Caco-2 (cell line): ENCODE results near the gene NAGK. TPM values are rescaled to one million over a fixed set of nuclear protein-coding genes. Genes with fewer than 3 reads are reported as not detected.

ENCODE experiments used
- BruUV-seq: library from RNA; stranded (reverse); fragments of 400-500 nt; replicated peaks from 2 replicates; lab custom pipeline; 2021; lab: Mats Ljungman, UMichigan
- CTCF ChIA-PET: fragments of 300-600 bp; sonication (Branson Sonifier 250); formaldehyde crosslinking; loops from one replicate; lab custom pipeline; 2022; ENCODE audit warnings: antibody characterized with exemption; lab: Charles Lee
- POLR2A ChIA-PET: fragments of 300-600 bp; sonication (Branson Sonifier 250); formaldehyde crosslinking; loops from one replicate; lab custom pipeline; 2022; ENCODE audit warnings: antibody characterized with exemption; lab: Charles Lee
- DNase-seq, 2 experiments: peaks; one replicate each; pipeline versions ENCODE4 v3.0.0 to v3.0.0-alpha.2; 2020 to 2022
- H3K27me3 ChIP-seq: replicated peaks from 2 replicates; pipeline ENCODE4 v1.6.0; 2011; ENCODE audit warnings: low read length; ENCODE audit not compliant: control insufficient read depth, insufficient read depth
- H3K36me3 ChIP-seq: 2 replicates; pipeline ENCODE4 v1.5.1; 2011; ENCODE audit warnings: low read length; ENCODE audit not compliant: control insufficient read depth, insufficient read depth
- H3K4me1 ChIP-seq: fragments of 250-450 bp; sonication (Bioruptor Pico); 2 replicates; pipeline ENCODE4 v1.5.1; 2020; ENCODE audit warnings: mild to moderate bottlenecking
- H3K4me3 ChIP-seq: 2 replicates; pipeline ENCODE4 v1.5.1; 2011; ENCODE audit warnings: low read depth, mild to moderate bottlenecking, control low read depth, low read length
- H3K9me3 ChIP-seq: fragments of 250-450 bp; sonication (Bioruptor Pico); 2 replicates; pipeline ENCODE4 v1.5.1; 2020; ENCODE audit warnings: mild to moderate bottlenecking, moderate library complexity
- H3K27ac Mint-ChIP-seq: one replicate; pipeline ENCODE4 v1.8.0; 2022; ENCODE audit warnings: mixed read lengths; ENCODE audit not compliant: unreplicated experiment
- H3K27me3 Mint-ChIP-seq: one replicate; pipeline ENCODE4 v1.8.0; 2022; ENCODE audit warnings: mixed read lengths; ENCODE audit not compliant: insufficient read depth, unreplicated experiment
- H3K36me3 Mint-ChIP-seq: one replicate; pipeline ENCODE4 v1.8.0; 2022; ENCODE audit warnings: mild to moderate bottlenecking, mixed read lengths; ENCODE audit not compliant: insufficient read depth, unreplicated experiment
- H3K4me1 Mint-ChIP-seq: one replicate; pipeline ENCODE4 v1.8.0; 2022; ENCODE audit warnings: low read depth, mixed read lengths; ENCODE audit not compliant: unreplicated experiment
- H3K4me3 Mint-ChIP-seq: one replicate; pipeline ENCODE4 v1.8.0; 2022; ENCODE audit warnings: mild to moderate bottlenecking, moderate library complexity, mixed read lengths; ENCODE audit not compliant: unreplicated experiment
- H3K9me3 Mint-ChIP-seq: one replicate; pipeline ENCODE4 v1.8.0; 2022; ENCODE audit warnings: mixed read lengths; ENCODE audit not compliant: unreplicated experiment
- intact Hi-C: fragments of 100-400 bp; cut with micrococcal nuclease; formaldehyde crosslinking; loops from one replicate; pipeline ENCODE4 v1.10.0; 2022; ENCODE audit not compliant: unreplicated experiment
- total RNA-seq: library from RNA; stranded (reverse); gene quantifications from 2 replicates; pipeline ENCODE4 v1.2.3, GENCODE V29; 2022
- TF ChIP-seq, protein P1 (sequence below), 2 experiments: fragments of 200-600 bp in 1 of 2; IDR thresholded peaks; 1 replicate in 1 of 2; 2 replicates in 1 of 2; pipeline versions ENCODE4 v1.5.1 to v1.8.0; 2011 to 2022; ENCODE audit warnings: antibody characterized with exemption in 1 of 2, control low read depth in 1 of 2, inconsistent platforms in 1 of 2, low read depth in 1 of 2, low read length in 1 of 2, mild to moderate bottlenecking in 1 of 2, moderate library complexity in 1 of 2; ENCODE audit not compliant: insufficient read depth in 1 of 2, severe bottlenecking in 1 of 2, unreplicated experiment in 1 of 2

Gene NAGK
- total RNA-seq, 1 experiment from 2014 or later: 101 TPM

DNA sequence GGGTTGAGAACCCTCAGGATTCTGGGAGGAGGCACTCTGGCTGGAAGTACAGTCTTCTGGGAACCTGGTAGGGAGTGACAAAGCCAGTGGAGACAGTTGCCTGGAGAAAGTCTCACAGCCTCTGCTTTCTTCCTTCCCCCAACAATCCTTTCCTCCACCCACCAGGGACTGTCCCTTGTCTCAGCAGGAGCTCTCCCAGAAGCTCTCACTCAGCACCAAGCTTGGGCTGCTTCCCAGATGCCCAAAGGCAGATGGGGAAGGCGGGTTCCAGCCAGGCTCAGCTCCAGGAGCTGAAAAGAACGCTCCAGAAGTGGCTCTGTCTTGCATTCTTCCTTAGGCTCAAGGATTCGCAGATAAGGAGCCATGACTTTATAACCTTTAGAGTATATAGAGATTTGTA is 7.6 kb upstream of the NAGK start:
- intact Hi-C loops: no loop called here
- H3K27me3 Mint-ChIP-seq: peaks cover 3% of the 10 kb centered on the region
- POLR2A ChIA-PET: no interaction called here

DNA sequence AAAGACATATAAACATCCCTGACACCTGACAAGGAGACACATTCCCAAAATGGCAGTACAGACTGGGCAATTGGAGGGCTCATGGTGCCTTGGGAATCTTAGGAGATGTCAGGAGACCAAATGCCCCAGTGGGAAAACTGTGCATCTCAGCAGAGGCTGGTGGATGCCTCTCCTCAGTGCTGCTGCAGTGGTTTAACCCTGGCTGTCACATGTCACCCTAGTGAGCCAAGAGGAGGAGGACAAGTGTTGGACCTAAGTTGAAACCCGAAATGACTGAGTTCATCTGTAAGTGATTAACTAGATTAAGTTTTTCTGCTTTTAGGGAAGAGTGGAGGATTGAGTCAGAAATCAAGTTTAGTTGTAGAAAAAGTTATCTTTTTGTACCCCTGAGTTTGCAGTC is 5.2 kb upstream of the NAGK start:
- Mint-ChIP-seq H3K27me3 (peaks cover 3% of the 10 kb centered on the region), H3K36me3 (peaks cover 4% of the 10 kb centered on the region), H3K4me3 (no peak overlapping the region), H3K4me1 (no peaks in the 10 kb centered on the region), H3K27ac (no peak overlapping the region), H3K9me3 (no peaks in the 10 kb centered on the region)
- 0 out of 2 replicates have a peak, but pooled peaks cover 4% of the 10 kb centered on the region for H3K4me1 ChIP-seq
- DNase-seq: no peak
- ChIA-PET POLR2A (no interaction called here), CTCF (no interaction called here)
- H3K36me3 ChIP-seq: no peaks in the 10 kb centered on the region
- intact Hi-C loops: no loop called here
- H3K9me3 ChIP-seq: no peaks in the 10 kb centered on the region
- no peaks in the 10 kb centered on the region for H3K27me3 ChIP-seq
- no peak overlapping the region for H3K4me3 ChIP-seq
- BruUV-seq: no TSS peak
- TF ChIP-seq, protein P1, sequence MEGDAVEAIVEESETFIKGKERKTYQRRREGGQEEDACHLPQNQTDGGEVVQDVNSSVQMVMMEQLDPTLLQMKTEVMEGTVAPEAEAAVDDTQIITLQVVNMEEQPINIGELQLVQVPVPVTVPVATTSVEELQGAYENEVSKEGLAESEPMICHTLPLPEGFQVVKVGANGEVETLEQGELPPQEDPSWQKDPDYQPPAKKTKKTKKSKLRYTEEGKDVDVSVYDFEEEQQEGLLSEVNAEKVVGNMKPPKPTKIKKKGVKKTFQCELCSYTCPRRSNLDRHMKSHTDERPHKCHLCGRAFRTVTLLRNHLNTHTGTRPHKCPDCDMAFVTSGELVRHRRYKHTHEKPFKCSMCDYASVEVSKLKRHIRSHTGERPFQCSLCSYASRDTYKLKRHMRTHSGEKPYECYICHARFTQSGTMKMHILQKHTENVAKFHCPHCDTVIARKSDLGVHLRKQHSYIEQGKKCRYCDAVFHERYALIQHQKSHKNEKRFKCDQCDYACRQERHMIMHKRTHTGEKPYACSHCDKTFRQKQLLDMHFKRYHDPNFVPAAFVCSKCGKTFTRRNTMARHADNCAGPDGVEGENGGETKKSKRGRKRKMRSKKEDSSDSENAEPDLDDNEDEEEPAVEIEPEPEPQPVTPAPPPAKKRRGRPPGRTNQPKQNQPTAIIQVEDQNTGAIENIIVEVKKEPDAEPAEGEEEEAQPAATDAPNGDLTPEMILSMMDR (IDR thresholded peaks at IDR 0.05; ENCODE audit: insufficient read depth in 1 of 2, low read depth in 1 of 2, low read length in 1 of 2, severe bottlenecking in 1 of 2, unreplicated experiment in 1 of 2): no peak

More for the DNA sequence above, 7.6 kb upstream of the NAGK start:
- no peak overlapping the region for H3K27ac Mint-ChIP-seq
- no peaks in the 10 kb centered on the region for H3K36me3 ChIP-seq
- H3K4me3 Mint-ChIP-seq: no peak overlapping the region
- DNase-seq: no peak
- CTCF ChIA-PET: interaction anchor here (0.5 kb wide), 1 partner anchor 271 kb away, joined by 5 read pairs; the partner anchor contains the start of gene ZNF638
- TF ChIP-seq, protein P1 (IDR thresholded peaks at IDR 0.05; ENCODE audit: insufficient read depth in 1 of 2, low read depth in 1 of 2, low read length in 1 of 2, severe bottlenecking in 1 of 2, unreplicated experiment in 1 of 2): no peak
- H3K4me1 ChIP-seq: no peaks in the 10 kb centered on the region
- H3K27me3 ChIP-seq: no peaks in the 10 kb centered on the region
- no TSS peak for BruUV-seq
- H3K4me3 ChIP-seq: no peak overlapping the region
- no peaks in the 10 kb centered on the region for H3K36me3 Mint-ChIP-seq
- no peaks in the 10 kb centered on the region for H3K4me1 Mint-ChIP-seq
- no peaks in the 10 kb centered on the region for H3K9me3 ChIP-seq
- H3K9me3 Mint-ChIP-seq: no peaks in the 10 kb centered on the region

GRCh38 chr2:71064110-71064611 is 4.3 kb upstream of the NAGK start:
- H3K36me3 ChIP-seq: no peaks in the 10 kb centered on the region
- Mint-ChIP-seq H3K4me3 (no peak overlapping the region), H3K4me1 (no peaks in the 10 kb centered on the region), H3K36me3 (peaks cover 14% of the 10 kb centered on the region), H3K9me3 (no peaks in the 10 kb centered on the region), H3K27ac (no peak overlapping the region), H3K27me3 (peaks cover 3% of the 10 kb centered on the region)
- no peak overlapping the region for H3K4me3 ChIP-seq
- DNase-seq: no peak
- intact Hi-C loops: no loop called here
- no peaks in the 10 kb centered on the region for H3K9me3 ChIP-seq
- ChIA-PET POLR2A (no interaction called here), CTCF (no interaction called here)
- 0 out of 2 replicates have a peak, but pooled peaks cover 4% of the 10 kb centered on the region for H3K4me1 ChIP-seq
- BruUV-seq: no TSS peak
- no peaks in the 10 kb centered on the region for H3K27me3 ChIP-seq
- TF ChIP-seq, protein P1 (IDR thresholded peaks at IDR 0.05; ENCODE audit: insufficient read depth in 1 of 2, low read depth in 1 of 2, low read length in 1 of 2, severe bottlenecking in 1 of 2, unreplicated experiment in 1 of 2): no peak
